GM19035 (cell line): Measurements from ENCODE around the gene BTBD2.

ENCODE experiments used
- ATAC-seq: cut with Tn5 transposase; IDR thresholded peaks from one replicate; pipeline ENCODE4 v1.9.1; 2021; ENCODE audit not compliant: unreplicated experiment

Gene BTBD2

GRCh38 chr19:1944916-1945561 is 70.5 kb downstream of the BTBD2 start:
- no peak for ATAC-seq

GRCh38 chr19:1944088-1944915 is 71.2 kb downstream of the BTBD2 start:
- ATAC-seq = no peak

GRCh38 chr19:1943661-1944087 is 71.8 kb downstream of the BTBD2 start:
- ATAC-seq = no peak

GRCh38 chr19:1942934-1943555 is 72.5 kb downstream of the BTBD2 start:
- no peak for ATAC-seq

- ATAC-seq = peak; percentile 35
Measured at GRCh38 chr19:1942078-1942933, 73.2 kb downstream of the BTBD2 start.

- peak; percentile 60 for ATAC-seq
Measured at GRCh38 chr19:1941146-1942077, 74.1 kb downstream of the BTBD2 start, which contains the start of gene CSNK1G2. CSNK1G2 (plus strand) TSS chr19:1941172; CDS start chr19:1969773, 28,601 bp downstream.

- no peak for ATAC-seq
Measured at GRCh38 chr19:1938071-1938470, 77.4 kb downstream of the BTBD2 start.

GRCh38 chr19:1936916-1937610 is 78.5 kb downstream of the BTBD2 start:
- ATAC-seq = no peak

GRCh38 chr19:1936430-1936829 is 79.1 kb downstream of the BTBD2 start:
- ATAC-seq = no peak

- no peak for ATAC-seq
Measured at GRCh38 chr19:1935484-1936208, 79.9 kb downstream of the BTBD2 start.
